SU-DHL-6 (cell line): ENCODE results near the gene EIF3I.

Experiments used
- EZH2phosphoT487 ChIP-seq: fragments of 200-600 bp; sonication (generic), shearing (Covaris generic); conservative IDR thresholded peaks from 2 replicates; pipeline ENCODE4 v1.6.1; 2018; ENCODE audit warnings: mild to moderate bottlenecking, antibody characterized with exemption, low read length, moderate library complexity, mixed read lengths
- TF ChIP-seq, protein P1 (sequence below): fragments of 200-600 bp; sonication (generic); IDR thresholded peaks from one replicate; pipeline ENCODE4 v1.5.1; 2017; ENCODE audit warnings: antibody characterized with exemption, mild to moderate bottlenecking, low read length, moderate library complexity; ENCODE audit not compliant: insufficient read depth, poor library complexity, severe bottlenecking

DNA sequence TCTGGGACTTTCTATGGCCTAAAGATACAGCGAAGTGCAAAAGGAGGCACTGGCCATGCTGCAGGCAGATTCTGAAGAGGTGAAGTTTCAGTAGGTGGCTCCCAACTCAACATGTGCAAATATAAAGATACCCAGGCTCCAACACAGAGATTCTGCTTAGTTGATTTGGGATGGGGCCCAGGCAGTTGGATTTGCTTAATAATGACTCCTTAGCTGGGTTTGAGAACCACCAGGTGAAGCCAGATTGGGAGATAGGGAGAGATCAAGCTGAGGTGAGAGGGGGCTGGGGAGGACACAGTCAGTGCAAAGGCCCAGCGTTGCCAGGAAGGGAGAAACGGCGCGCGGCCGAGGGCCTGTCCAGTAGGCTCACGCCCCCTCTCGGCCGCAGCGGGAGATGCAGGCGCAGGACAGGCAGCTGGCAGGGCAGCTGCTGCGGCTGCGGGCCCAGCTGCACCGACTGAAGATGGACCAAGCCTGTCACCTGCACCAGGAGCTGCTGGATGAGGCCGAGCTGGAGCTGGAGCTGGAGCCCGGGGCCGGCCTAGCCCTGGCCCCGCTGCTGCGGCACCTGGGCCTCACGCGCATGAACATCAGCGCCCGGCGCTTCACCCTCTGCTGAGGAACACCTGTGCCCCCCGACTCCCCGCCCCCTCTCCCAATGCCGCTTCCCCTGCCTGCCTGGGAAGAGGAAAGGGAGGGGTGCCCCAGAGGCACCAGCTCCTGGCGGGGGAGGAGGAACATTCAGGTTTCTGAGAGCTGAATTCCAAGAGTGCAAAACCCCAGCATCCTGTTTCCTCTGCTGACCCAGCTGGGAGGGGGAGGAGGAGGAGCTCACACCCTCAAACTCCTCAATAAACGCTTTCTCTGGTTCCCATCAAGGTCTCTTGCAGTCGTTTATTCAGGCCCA, 26.0 kb downstream of the EIF3I start:
- TF ChIP-seq, protein P1, sequence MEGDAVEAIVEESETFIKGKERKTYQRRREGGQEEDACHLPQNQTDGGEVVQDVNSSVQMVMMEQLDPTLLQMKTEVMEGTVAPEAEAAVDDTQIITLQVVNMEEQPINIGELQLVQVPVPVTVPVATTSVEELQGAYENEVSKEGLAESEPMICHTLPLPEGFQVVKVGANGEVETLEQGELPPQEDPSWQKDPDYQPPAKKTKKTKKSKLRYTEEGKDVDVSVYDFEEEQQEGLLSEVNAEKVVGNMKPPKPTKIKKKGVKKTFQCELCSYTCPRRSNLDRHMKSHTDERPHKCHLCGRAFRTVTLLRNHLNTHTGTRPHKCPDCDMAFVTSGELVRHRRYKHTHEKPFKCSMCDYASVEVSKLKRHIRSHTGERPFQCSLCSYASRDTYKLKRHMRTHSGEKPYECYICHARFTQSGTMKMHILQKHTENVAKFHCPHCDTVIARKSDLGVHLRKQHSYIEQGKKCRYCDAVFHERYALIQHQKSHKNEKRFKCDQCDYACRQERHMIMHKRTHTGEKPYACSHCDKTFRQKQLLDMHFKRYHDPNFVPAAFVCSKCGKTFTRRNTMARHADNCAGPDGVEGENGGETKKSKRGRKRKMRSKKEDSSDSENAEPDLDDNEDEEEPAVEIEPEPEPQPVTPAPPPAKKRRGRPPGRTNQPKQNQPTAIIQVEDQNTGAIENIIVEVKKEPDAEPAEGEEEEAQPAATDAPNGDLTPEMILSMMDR: peak; percentile 74
- no peak for TF ChIP-seq EZH2phosphoT487
